Lower lobe of right lung (tissue), 2 donors: ENCODE results near the gene PCDHB4. TPM values are rescaled to one million over a fixed set of nuclear protein-coding genes. Genes with fewer than 3 reads are reported as not detected.
A peak's percentile ranks its signal among the peaks of the same experiment; 100 is the strongest.

ENCODE experiments used
- ATAC-seq, 2 donors: fragments of 200-7000 bp; cut with Tn5 transposase; one replicate each; pipeline ENCODE4 v1.9.1; 2020 to 2022; ENCODE audit warnings: mild to moderate bottlenecking in 2 of 2, moderate library complexity in 2 of 2
- DNase-seq: peaks from one replicate; pipeline ENCODE4 v3.0.0-alpha.2; 2020
- H3K27ac ChIP-seq: fragments of 200-600 bp; one replicate; pipeline ENCODE4 v1.8.0; 2022
- H3K27me3 ChIP-seq: fragments of 200-600 bp; one replicate; pipeline ENCODE4 v1.8.0; 2022; ENCODE audit warnings: low read depth
- H3K36me3 ChIP-seq: fragments of 200-600 bp; one replicate; pipeline ENCODE4 v1.8.0; 2022; ENCODE audit warnings: mild to moderate bottlenecking
- H3K4me1 ChIP-seq: fragments of 200-600 bp; one replicate; pipeline ENCODE4 v1.8.0; 2022
- H3K4me3 ChIP-seq: fragments of 200-600 bp; one replicate; pipeline ENCODE4 v1.8.0; 2022; ENCODE audit warnings: mild to moderate bottlenecking
- H3K9me3 ChIP-seq: fragments of 200-600 bp; one replicate; pipeline ENCODE4 v1.8.0; 2022
- CTCF ChIP-seq: fragments of 200-600 bp; IDR thresholded peaks from one replicate; pipeline ENCODE4 v1.8.0; 2022; ENCODE audit warnings: antibody characterized with exemption, mild to moderate bottlenecking
- intact Hi-C: fragments of 100-400 bp; cut with DNase I; formaldehyde crosslinking; loops from one replicate; pipeline ENCODE4 v1.11.0; 2022
- long read RNA-seq: library from polyadenylated mRNA; unstranded; transcript quantifications from one replicate; pipeline ENCODE4 v2.0.0, GENCODE V29; 2021
- total RNA-seq: library from RNA; stranded (reverse); fragmentation: NEBNext Ultra II Directional; extraction: Animal tissue kit (Norgen Biotek cat#: 25700); gene quantifications from one replicate; pipeline ENCODE4 v1.2.1, GENCODE V29; 2021
- donor health status: DM: no; HTN: yes; CAD: no; lungs with severe emphysema.

The PCDHB4 gene
- total RNA-seq = 2.2 TPM
- long read RNA-seq = 0 reads

GRCh38 chr5:141121563-141121962, at the start of gene PCDHB4:
TSS of gene PCDHB4 (plus strand) at chr5:141121818. CDS start at chr5:141121999, 181 bp downstream.
- intact Hi-C loops = no loop called here
- peak; percentile 14 for TF ChIP-seq CTCF
- Histone ChIP-seq H3K27ac (no peak within 1 kb of the TSS), H3K4me3 (peak within 1 kb of the TSS; percentile 20), H3K27me3 (peaks cover 9% of the 10 kb centered on the region), H3K36me3 (no peaks in the 10 kb centered on the region), H3K4me1 (no peaks in the 10 kb centered on the region), H3K9me3 (peaks cover 19% of the 10 kb centered on the region)
- ATAC-seq (no peak), DNase-seq (no peak)

GRCh38 chr5:141077826-141078225, 43.8 kb upstream of the PCDHB4 start:
- Histone ChIP-seq H3K9me3 (peaks cover 4% of the 10 kb centered on the region), H3K27me3 (peaks cover 31% of the 10 kb centered on the region), H3K27ac (no peak overlapping the region), H3K4me1 (no peaks in the 10 kb centered on the region), H3K4me3 (no peak overlapping the region), H3K36me3 (no peaks in the 10 kb centered on the region)
- intact Hi-C loops = no loop called here
- DNase-seq (no peak), ATAC-seq (no peak)
- TF ChIP-seq CTCF = no peak

- H3K4me3 ChIP-seq = no peak overlapping the region
- H3K9me3 ChIP-seq = peaks cover 4% of the 10 kb centered on the region
- ATAC-seq (no peak), DNase-seq (no peak)
- intact Hi-C loops = no loop called here
- H3K27me3 ChIP-seq = peaks cover 25% of the 10 kb centered on the region
- no peaks in the 10 kb centered on the region for H3K4me1 ChIP-seq
- no peak overlapping the region for H3K27ac ChIP-seq
- no peaks in the 10 kb centered on the region for H3K36me3 ChIP-seq
- no peak for TF ChIP-seq CTCF
Measured at GRCh38 chr5:141082228-141082627, 39.4 kb upstream of the PCDHB4 start.

- peak; percentile 61 for TF ChIP-seq CTCF
- Histone ChIP-seq H3K4me1 (no peaks in the 10 kb centered on the region), H3K4me3 (peak overlapping the region; percentile 52), H3K27me3 (peaks cover 9% of the 10 kb centered on the region), H3K9me3 (no peaks in the 10 kb centered on the region), H3K27ac (peak overlapping the region; percentile 54), H3K36me3 (no peaks in the 10 kb centered on the region)
- ATAC-seq (peak; percentile 74 to 96), DNase-seq (no peak)
- intact Hi-C loops = no loop called here
Measured at GRCh38 chr5:141084487-141084989, 37.1 kb upstream of the PCDHB4 start.

- H3K27ac ChIP-seq = peak within 1 kb of the TSS; percentile 8
- peak; percentile 36 for TF ChIP-seq CTCF
- no peaks in the 10 kb centered on the region for H3K36me3 ChIP-seq
- no peaks in the 10 kb centered on the region for H3K4me1 ChIP-seq
- intact Hi-C loops = no loop called here
- ATAC-seq (peak; percentile 39 to 46), DNase-seq (no peak)
- peaks cover 10% of the 10 kb centered on the region for H3K27me3 ChIP-seq
- H3K9me3 ChIP-seq = peaks cover 35% of the 10 kb centered on the region
- H3K4me3 ChIP-seq = peak within 1 kb of the TSS; percentile 48
Measured at GRCh38 chr5:141094481-141095262, 26.9 kb upstream of the PCDHB4 start, which contains the start of gene PCDHB2. TSS of gene PCDHB2 (plus strand) at chr5:141094615. CDS start at chr5:141094791, 176 bp downstream.
